Measurements from ENCODE around the gene SOX18.
"Not testable (repeated sequence)": the region's sequence is repeated elsewhere in the genome, so short reads cannot be mapped to it uniquely, and the experiment has no call there.

Gene SOX18

GRCh38 chr20:64049060-64049877 lies at the start of gene SOX18:
Gene SOX18, minus strand, starts transcription at chr20:64049639. Its CDS starts 123 bp downstream, at chr20:64049516.
- FAIRE-seq, result no peak

DNA sequence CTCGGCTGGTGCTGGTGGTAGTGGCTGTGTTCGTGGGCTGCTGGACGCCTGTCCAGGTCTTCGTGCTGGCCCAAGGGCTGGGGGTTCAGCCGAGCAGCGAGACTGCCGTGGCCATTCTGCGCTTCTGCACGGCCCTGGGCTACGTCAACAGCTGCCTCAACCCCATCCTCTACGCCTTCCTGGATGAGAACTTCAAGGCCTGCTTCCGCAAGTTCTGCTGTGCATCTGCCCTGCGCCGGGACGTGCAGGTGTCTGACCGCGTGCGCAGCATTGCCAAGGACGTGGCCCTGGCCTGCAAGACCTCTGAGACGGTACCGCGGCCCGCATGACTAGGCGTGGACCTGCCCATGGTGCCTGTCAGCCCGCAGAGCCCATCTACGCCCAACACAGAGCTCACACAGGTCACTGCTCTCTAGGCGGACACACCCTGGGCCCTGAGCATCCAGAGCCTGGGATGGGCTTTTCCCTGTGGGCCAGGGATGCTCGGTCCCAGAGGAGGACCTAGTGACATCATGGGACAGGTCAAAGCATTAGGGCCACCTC lies 49.1 kb upstream of the SOX18 start:
- no peak for FAIRE-seq

- no peak for FAIRE-seq
Observed at GRCh38 chr20:64096535-64096934, 47.1 kb upstream of the SOX18 start.

DNA sequence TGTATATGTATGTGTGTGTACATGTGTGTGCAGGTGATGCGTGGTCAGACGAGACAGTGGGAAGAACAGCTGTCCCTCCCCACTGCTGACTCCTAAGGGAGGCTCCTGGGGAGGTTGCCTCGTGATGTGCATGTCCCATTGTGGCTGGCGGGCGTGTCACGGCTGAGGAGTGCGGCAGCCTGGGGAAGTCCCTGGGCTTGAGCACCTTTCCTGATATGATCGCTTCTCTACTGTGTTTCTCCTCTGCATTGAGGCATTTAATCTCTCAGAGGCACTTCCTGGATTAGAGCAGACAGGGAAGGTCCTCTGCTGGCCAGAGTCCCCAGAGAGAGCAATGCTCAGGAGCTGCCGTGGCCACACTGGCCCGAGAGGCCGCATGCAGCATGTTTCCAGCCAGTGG lies 46.5 kb upstream of the SOX18 start:
- no peak for FAIRE-seq

DNA sequence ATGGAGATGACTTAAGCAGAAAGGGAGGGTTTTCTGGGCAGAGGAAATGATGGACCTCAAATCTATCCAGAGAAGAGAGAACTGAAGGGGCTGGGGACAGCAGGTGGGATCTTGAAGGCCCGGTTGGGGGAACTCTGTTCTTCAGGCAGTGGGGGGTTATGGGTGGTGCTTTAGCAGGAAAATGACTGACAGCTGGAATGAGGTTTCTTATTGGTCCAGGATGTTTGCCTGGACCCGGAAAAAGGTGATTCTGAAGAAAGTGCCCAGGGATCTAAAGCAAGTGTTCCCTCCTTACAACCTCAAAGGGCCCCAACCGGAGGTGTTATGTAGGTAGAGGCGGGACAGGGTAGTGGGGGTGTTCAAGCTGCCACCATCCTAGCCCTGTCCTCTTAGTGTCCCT lies 46.0 kb upstream of the SOX18 start:
- no peak for FAIRE-seq

DNA sequence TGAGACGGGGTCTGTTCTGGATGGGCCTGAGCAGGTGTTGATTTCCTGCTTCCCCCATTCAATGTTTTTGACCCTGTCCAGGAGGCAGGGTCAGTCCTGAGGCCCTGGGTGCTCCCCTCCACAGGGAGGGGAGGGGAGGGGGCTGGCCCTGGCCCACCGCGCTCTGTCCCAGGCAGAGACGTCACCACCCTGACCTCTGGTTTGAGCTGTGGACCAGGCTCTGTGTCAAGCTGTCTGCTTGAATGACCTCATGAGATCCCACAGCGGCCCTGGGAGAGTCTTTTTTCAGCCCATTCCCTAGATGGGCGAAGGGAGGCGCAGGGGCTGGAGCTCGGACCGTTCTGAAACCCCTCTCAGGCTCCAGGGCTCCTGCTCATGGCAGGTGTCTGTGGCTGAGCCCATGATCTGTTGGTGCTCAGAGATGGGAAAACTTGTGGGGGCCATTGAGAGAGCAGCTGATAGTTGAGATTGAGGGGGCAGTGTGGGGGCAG lies 43.6 kb upstream of the SOX18 start:
- no peak for FAIRE-seq

GRCh38 chr20:64092258-64093012 lies 43.0 kb upstream of the SOX18 start:
- no peak for FAIRE-seq

- FAIRE-seq, result no peak
Observed at GRCh38 chr20:64091770-64092169, 42.3 kb upstream of the SOX18 start.

GRCh38 chr20:64091340-64091739 lies 41.9 kb upstream of the SOX18 start:
- no peak for FAIRE-seq

DNA sequence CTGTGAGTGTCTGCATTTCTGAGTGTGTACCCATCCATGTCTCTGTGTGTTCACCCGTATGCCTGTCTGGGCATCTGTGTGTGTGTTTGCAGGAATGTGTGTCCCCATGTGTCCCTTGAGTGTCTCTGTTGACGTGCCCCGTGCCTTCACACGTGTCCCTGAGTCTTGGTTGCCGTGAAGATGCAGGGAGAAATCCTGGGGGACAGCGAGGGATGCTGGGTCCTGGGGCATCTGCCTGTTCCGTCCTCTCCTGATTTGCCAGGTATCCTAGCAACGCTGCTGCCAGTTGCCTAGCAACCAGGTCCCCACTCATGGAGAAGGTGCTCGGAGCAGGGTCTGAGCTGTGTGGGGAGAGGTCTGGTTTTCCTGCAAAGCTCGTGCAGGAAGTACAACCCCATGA lies 40.7 kb upstream of the SOX18 start:
- FAIRE-seq, result no peak

GRCh38 chr20:64088586-64088985 lies 39.1 kb upstream of the SOX18 start:
- FAIRE-seq, result not testable (repeated sequence)

DNA sequence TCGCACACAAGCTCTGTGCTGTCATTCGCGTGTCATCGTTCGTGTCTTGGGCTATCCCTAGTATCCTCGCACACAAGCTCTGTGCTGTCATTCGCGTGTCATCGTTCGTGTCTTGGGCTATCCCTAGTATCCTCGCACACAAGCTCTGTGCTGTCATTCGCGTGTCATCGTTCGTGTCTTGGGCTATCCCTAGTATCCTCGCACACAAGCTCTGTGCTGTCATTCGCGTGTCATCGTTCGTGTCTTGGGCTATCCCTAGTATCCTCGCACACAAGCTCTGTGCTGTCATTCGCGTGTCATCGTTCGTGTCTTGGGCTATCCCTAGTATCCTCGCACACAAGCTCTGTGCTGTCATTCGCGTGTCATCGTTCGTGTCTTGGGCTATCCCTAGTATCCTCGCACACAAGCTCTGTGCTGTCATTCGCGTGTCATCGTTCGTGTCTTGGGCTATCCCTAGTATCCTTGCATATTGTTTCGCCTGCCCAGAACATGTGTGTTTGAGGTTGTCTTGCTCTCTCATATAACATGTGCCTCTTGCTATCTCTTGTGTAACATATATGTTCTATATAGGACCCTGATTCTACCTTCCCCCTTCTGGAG lies 37.9 kb upstream of the SOX18 start:
- FAIRE-seq, result not testable (repeated sequence)

GRCh38 chr20:64086801-64087200 lies 37.4 kb upstream of the SOX18 start:
- FAIRE-seq, result no peak

DNA sequence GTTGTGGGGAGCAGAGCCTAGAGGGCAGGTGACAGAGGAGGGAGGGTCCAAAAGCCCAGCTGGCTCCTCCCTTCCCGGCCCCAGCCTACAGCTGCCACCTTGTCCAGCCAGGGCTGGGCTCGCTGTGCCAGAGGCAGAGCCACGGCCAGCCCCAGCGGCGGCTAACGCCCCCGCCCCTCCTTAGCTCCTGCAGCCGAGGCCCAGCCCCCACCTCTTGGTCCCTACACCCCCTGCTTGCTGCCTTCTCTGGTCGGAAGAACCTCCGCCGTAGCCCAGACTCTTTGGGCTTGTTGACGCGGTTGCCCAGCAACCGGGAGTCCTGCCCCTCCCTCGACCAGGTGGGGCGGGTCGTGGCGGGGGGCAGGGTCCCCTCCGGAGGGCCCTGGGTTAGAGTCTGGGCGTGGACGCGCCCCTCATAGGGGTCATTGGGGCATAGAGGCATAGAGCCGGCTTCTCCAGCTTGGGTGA lies 35.3 kb upstream of the SOX18 start:
- FAIRE-seq, result no peak

- FAIRE-seq, result no peak
Observed at GRCh38 chr20:64083804-64084684, 34.6 kb upstream of the SOX18 start, which contains the start of gene LKAAEAR1. Gene LKAAEAR1, minus strand, starts transcription at chr20:64084398. Its CDS starts 179 bp downstream, at chr20:64084219.

GRCh38 chr20:64083378-64083803 lies 34.0 kb upstream of the SOX18 start:
- no peak for FAIRE-seq

GRCh38 chr20:64082820-64083377 lies 33.5 kb upstream of the SOX18 start:
- FAIRE-seq, result no peak

DNA sequence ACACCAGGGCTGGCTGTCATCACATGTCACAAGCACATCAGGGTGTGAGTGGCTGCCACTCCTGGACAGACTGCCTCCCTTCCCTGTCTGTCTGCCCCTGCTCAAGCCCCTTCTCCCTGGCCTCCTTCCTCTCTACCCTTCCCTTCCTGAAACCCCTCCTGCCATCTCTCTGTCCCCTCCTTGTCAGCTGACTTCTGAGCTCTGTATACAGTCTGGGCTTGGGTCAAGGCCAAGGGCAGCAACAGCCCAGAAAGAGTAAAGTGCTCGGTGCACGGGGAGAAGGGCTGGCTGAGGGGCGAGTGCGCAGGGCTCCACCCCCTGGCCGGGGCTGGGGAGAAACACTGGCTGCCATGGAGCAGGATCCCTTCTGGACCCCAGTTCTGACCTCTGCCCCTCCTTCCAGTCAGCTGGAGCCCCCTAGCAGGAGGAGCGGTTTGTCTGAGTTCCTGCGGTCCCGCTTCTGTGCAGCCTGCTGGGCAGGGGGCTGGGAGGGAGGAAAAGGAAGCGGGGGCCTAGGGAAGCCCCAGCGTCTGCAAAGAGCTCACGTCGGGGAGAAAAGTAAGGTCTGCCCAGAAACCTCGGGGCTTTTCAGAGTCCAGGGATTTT lies 32.8 kb upstream of the SOX18 start:
- FAIRE-seq, result no peak

GRCh38 chr20:64081624-64081964 lies 32.2 kb upstream of the SOX18 start:
- FAIRE-seq, result no peak

DNA sequence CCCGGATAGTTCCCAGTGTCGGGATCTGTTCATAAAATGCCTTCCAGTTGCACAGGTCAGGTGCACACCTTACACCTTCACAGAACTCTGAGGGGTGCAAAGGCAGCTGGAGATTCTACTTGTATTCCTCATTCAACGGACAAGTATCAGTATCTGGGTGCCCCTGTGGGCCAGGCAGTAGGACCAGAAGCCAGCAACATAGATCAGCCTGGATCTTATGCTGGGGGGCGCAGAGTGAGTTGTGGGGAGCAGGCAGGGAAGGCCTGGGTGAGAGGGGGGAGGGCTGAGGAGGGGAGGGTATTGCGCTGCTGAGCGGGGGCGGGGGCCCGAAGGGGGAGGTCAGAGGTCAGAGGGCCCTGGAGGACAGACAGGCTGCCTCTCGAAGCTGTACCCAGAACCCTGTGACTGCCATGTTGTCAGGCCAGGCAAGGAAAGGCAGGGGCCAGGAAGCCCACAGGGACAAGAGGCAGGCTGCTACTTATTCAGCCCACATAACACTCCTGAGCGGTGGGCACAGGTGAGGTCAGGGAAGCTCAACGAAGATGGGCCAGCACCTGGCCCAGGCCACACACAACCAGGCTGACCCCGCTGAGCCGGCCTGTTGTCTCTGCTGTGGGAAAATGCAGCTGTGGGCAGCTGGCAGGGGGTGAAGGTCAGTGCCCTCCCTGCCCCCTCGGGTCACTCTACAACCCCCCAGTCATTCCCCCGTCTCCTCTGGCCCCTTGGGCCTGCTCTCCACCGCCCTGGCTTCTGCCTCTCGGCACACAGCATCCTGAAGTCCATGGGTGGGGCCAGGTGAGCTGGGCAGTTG lies 31.6 kb upstream of the SOX18 start:
- FAIRE-seq, result no peak
